Stimulated activated naive CD8-positive, alpha-beta T cell treated with anti-CD3 and anti-CD28 coated beads, Interleukin-15, amount 100 ng/mL, for 72 hours (primary cell): Measurements from ENCODE around the gene CHST1.

Experiments
- ATAC-seq: fragments of 150-1000 bp; cut with Tn5 transposase; 2 replicates; pipeline ENCODE4 v1.10.0; 2021; ENCODE audit warnings: mild to moderate bottlenecking, moderate library complexity
- DNase-seq, 2 donors: peaks; one replicate each; pipeline ENCODE4 v3.0.0; 2021 to 2022
- H3K27ac Mint-ChIP-seq, 2 donors: one replicate each; pipeline ENCODE4 v1.8.0; 2022; ENCODE audit warnings: mild to moderate bottlenecking in 2 of 2, mixed read lengths in 2 of 2, moderate library complexity in 2 of 2
- H3K27me3 Mint-ChIP-seq: one replicate; pipeline ENCODE4 v1.8.0; 2022; ENCODE audit warnings: mixed read lengths
- H3K4me1 Mint-ChIP-seq: one replicate; pipeline ENCODE4 v1.8.0; 2022; ENCODE audit warnings: mild to moderate bottlenecking, mixed read lengths
- H3K4me3 Mint-ChIP-seq, 2 donors: one replicate each; pipeline ENCODE4 v1.8.0; 2022; ENCODE audit warnings: mild to moderate bottlenecking in 2 of 2, mixed read lengths in 2 of 2, moderate library complexity in 1 of 2
- H3K9me3 Mint-ChIP-seq, 2 donors: one replicate each; pipeline ENCODE4 v1.8.0; 2022; ENCODE audit warnings: mixed read lengths in 2 of 2

The CHST1 gene, protein sequence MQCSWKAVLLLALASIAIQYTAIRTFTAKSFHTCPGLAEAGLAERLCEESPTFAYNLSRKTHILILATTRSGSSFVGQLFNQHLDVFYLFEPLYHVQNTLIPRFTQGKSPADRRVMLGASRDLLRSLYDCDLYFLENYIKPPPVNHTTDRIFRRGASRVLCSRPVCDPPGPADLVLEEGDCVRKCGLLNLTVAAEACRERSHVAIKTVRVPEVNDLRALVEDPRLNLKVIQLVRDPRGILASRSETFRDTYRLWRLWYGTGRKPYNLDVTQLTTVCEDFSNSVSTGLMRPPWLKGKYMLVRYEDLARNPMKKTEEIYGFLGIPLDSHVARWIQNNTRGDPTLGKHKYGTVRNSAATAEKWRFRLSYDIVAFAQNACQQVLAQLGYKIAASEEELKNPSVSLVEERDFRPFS

DNA sequence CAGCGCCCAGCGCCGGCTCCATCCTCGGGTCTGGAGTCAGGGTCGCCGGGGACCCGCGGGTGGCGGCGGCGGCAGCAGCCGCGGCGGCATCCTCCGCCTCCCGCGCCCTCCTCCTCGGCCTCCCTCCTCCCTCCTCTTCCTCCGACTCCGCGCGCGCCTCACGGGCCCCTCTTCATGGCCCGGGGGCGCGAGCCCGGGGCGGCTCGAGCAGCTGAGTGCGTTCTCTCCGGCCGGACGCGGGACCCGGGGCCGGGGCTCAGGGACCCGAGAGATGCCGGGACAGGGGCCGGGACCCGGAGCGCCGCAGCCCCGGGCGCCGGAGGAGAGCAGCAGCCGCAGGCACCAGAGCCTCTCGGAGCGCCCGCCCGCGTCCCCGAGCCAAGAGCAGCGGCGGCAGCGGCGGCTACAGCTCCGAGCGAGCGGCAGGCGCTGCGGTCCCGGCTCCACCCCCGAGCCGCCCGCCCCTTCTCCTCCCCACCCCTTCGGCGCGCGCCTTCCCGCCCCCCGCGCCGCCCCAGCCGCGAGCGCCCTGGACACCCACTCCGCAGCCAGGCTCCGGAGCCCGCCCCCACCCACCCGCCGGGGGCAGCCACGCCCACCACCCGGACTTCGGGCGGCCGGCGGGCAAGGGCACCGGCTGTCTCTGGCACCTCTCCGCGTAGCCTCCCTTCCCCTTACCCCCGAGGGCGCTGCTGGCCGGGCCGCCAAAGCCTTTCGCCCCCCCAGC is at the start of gene CHST1:
Gene CHST1, minus strand, starts transcription at position 417 of the 727 bp plus-strand sequence. CDS start 14,699 bp downstream, outside the sequence.
- Mint-ChIP-seq H3K27ac (no peak within 1 kb of the TSS), H3K27me3 (peaks cover 92% of the 10 kb centered on the region)

DNA sequence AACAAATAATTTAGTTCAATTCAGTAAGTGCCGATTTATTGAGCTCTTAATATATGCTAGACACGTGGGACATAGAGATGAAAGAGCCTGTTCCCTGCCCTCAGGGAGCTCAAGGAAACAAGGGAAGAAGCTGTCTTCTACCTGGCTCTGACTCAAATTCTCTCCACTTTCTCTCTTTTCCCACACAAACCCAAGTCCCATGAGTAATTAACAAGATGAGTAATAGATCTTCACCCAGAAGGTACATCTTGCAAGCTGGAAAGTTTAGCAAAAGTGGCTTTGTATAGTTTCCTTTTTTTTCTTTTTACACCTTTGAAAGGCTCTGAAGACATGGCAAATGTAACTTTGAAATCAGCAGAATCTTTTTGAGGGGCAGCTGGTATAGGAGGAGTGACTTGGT is 48.2 kb upstream of the CHST1 start:
- DNase-seq: no peak
- Mint-ChIP-seq H3K4me3 (no peak overlapping the region), H3K4me1 (no peaks in the 10 kb centered on the region), H3K27me3 (peaks cover 40% of the 10 kb centered on the region), H3K9me3 (no peaks in the 10 kb centered on the region), H3K27ac (peak overlapping the region in 1 of 2 donors; percentile 22)
- no peak for ATAC-seq

More for the DNA sequence above, at the start of gene CHST1:
- peak within 1 kb of the TSS; percentile 64 to 76 for H3K4me3 Mint-ChIP-seq
- ATAC-seq: peak; percentile 25
- no peaks in the 10 kb centered on the region for H3K9me3 Mint-ChIP-seq
- peaks cover 31% of the 10 kb centered on the region for H3K4me1 Mint-ChIP-seq
- no peak for DNase-seq

DNA sequence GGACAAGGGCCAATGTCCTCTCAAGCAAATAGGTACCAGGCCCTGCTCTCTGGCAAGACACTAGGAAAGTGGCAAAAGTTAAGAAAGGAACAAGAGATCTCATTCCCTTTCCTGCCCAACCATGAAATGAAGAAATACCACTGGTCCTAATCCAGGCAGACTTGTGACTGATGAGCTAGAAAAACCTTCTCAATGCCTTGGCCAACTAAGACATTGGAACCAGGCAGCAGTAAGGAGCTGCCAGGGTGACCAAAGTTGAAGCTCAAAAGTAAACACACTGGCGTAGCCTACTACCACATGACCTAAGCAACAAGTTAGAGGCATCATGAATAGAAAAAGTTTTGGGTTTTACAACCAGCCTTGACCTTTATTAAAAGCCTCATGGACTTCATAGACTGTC is 45.1 kb upstream of the CHST1 start:
- Mint-ChIP-seq H3K27ac (no peak overlapping the region), H3K27me3 (peaks cover 53% of the 10 kb centered on the region), H3K4me3 (no peak overlapping the region), H3K4me1 (no peaks in the 10 kb centered on the region), H3K9me3 (no peaks in the 10 kb centered on the region)
- DNase-seq (no peak), ATAC-seq (no peak)

DNA sequence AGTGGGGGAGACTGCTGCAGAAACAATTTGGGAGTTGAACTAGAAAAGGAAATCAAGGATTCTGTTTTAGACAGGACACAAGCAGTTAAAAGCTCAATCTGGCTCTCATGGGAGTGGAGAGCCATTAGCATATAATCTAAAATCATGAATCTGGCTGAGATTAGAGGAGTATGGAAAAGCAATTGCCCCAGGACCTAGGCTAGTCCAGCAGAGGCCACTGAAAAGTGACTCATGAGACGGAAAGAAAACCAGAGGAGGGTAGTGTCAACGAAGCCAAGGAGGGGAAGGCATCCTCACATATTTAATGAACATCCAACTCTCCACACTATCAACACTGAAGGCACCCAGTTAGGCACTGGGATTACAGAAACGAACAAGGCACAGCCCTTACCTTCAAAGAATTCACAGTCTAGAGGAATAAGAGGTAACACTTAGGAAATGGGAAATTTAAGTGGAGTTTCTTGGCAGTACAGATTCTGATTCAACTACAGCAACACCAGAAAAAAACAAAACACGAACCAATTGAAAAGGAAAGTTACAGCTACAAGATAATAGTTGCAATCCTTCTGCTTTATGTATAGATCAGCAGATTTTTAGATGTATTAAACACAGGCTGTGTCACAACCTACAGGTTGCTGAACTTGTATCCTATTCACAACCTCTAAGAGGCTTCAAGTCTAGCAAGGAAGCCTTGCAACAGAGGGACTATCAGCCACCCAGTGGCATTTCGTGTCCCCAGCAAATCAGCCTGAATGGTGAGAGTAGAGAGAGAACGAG is 43.7 kb upstream of the CHST1 start:
- H3K9me3 Mint-ChIP-seq: no peaks in the 10 kb centered on the region
- no peak overlapping the region for H3K4me3 Mint-ChIP-seq
- no peak for ATAC-seq
- no peak for DNase-seq
- no peaks in the 10 kb centered on the region for H3K4me1 Mint-ChIP-seq
- H3K27ac Mint-ChIP-seq: no peak overlapping the region
- peaks cover 58% of the 10 kb centered on the region for H3K27me3 Mint-ChIP-seq

DNA sequence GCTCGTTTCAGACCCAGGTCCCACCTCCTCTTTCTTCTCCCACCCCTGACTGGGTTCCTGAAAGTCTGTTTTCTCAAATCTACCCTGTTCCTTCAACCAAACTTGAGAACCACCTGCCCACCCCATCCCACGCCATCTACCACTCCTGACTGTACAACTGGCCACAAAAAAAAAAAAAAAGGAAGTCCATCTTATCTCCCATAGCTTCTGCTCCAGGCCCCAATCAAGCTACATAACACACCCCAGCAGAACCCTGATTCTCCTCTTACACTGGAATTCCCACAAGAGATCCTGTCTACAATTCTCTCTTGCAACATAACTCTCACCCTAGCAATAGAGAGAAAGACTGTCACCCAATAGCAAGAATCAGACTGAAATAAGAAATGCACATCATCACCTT is 39.2 kb upstream of the CHST1 start:
- DNase-seq (no peak), ATAC-seq (no peak)
- Mint-ChIP-seq H3K4me1 (peaks cover 2% of the 10 kb centered on the region), H3K4me3 (no peak overlapping the region), H3K27me3 (peaks cover 68% of the 10 kb centered on the region), H3K27ac (no peak overlapping the region), H3K9me3 (no peaks in the 10 kb centered on the region)

DNA sequence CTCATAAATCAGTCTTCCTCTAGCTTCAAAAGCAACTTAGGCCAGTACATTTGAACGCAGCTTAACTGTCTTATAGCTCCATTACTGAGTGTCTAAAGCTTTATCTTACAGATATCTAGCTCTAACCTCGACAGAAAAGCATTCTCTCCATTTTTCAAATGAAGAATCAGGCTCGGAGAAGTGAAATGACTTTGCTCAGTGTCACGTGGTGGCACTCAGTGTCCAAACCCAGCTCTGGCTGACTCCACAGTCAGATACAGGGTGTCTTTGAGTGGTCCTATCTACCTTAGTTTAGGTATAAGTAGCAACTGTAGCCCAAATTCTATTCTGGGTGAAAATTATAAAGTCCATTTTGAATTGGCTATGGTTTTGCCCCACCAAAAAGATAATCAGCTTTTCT is 38.7 kb upstream of the CHST1 start:
- H3K27me3 Mint-ChIP-seq: peaks cover 69% of the 10 kb centered on the region

DNA sequence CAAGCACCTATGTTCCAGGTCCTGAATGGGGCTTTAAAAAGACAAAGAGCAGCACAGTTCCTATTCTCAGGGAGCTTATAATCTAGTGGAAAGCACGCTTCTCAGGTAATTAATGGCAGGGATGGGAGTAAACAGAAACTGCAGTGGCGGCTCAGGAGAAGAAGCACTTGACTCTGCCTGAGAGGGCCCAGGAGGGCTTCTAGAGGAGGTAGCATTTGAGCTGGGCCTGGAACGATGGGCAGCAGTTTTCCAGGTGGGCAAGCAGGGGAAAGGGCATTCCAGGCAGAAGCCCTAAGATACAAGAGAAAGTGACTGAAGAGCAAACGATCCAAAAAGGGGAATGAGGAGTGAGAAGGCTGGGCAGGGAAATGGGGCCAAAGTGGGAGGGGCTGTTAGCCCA is 37.1 kb upstream of the CHST1 start:
- Mint-ChIP-seq H3K9me3 (no peaks in the 10 kb centered on the region), H3K4me1 (peaks cover 17% of the 10 kb centered on the region), H3K4me3 (no peak overlapping the region), H3K27ac (no peak overlapping the region), H3K27me3 (peaks cover 64% of the 10 kb centered on the region)
- no peak for DNase-seq
- no peak for ATAC-seq

More for the DNA sequence above, 38.7 kb upstream of the CHST1 start:
- Mint-ChIP-seq H3K27ac (no peak overlapping the region), H3K4me1 (peaks cover 7% of the 10 kb centered on the region), H3K4me3 (no peak overlapping the region), H3K9me3 (no peaks in the 10 kb centered on the region)
- ATAC-seq (no peak), DNase-seq (no peak)

DNA sequence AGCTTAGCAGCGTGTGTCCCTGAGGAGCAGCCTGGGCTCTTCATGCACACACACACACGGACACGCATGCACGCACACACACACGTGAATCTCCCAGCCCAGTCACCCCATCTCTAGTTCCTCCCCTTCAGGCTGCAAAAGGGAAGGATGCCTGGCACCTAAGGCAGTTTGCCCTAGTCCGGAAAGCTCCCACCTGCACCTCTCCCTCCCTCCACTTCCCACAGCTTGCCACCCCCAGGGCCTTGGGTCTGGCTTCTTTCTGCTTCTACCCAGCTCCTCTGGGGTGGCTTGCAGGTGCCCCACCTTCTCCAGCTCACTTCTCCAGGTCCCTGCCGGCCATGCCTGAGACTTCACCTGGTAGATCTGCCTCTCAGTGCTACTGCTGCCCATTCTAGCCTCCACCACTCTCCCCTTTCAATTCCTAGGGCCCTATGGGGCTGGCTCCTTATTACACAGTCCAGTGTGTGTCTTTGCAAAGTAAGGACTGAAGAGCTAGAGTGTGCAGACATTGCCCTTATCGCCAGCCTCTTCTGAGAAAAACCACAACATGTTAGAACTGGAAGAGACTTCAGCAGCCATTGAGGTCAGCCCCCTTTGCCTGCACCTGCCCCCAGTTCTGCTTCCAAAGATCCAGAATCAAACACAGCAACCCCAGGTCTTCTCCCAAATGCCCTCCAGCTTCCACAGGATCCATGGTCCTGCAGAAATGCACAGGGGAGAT is 33.5 kb upstream of the CHST1 start:
- H3K4me3 Mint-ChIP-seq: no peak overlapping the region
- no peaks in the 10 kb centered on the region for H3K9me3 Mint-ChIP-seq
- no peak for DNase-seq
- H3K27ac Mint-ChIP-seq: no peak overlapping the region
- peaks cover 17% of the 10 kb centered on the region for H3K4me1 Mint-ChIP-seq
- ATAC-seq: no peak
- peaks cover 37% of the 10 kb centered on the region for H3K27me3 Mint-ChIP-seq

DNA sequence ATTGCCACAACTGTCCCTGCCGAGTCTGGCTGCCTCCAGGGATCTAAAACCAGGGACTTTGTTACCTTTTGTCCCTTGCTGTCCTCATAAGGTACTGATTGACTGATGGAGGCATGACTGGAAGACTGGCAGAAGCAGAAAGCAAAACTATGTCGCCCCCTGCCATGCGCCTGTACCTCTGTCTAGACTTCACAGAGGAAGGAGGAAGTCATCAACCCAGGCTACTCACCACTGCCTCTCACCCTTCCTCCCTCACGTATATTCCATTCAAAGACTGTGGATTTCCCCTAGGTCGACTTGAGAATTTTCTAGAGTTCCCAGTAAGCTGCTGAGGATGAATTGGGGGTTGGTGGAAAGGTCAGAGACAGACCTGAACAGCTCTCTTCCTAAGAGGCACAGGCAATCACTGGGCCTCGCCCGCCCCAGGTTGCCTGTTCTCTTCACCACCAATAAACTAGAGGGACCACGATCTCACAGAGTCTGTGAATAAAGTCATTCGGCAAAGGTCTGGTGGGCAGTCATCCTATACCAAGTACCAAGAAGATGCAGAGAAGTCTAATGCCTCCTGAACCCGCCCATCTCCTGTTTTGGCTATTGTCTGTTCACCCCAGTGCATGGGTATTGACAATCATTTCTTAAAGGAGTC is 27.5 kb upstream of the CHST1 start:
- Mint-ChIP-seq H3K4me3 (no peak overlapping the region), H3K9me3 (no peaks in the 10 kb centered on the region), H3K27ac (no peak overlapping the region), H3K4me1 (peaks cover 12% of the 10 kb centered on the region), H3K27me3 (no peaks in the 10 kb centered on the region)
- DNase-seq (no peak), ATAC-seq (no peak)

DNA sequence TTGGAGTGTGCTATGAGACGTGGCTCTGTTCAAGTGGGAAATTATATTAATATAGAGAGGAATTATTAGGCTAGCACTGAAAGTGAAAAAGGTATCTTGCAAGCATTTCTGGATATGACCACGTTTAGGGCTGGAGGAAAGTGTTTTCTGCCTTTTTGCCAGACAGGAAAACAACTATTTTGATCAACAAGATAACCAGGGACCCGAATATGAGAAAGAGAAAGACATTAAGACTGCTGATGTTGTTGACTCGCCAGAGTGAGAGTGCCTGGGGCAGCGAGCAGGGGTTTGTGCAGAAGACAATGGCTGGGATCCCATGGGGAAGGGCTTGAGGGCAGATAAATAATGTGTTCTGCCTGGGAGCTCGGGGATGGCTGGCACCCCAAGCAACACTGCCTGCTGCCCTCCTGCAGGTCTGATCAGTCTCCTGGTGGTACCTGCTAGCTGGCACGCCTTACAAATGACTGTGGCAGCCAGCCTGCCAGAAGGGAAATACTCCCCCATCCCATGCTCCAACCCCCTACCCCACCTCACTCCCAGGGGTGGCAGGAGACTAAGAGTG is 23.1 kb upstream of the CHST1 start:
- Mint-ChIP-seq H3K9me3 (no peaks in the 10 kb centered on the region), H3K27me3 (peaks cover 10% of the 10 kb centered on the region), H3K27ac (no peak overlapping the region), H3K4me1 (peaks cover 12% of the 10 kb centered on the region), H3K4me3 (no peak overlapping the region)
- ATAC-seq (no peak), DNase-seq (no peak)

DNA sequence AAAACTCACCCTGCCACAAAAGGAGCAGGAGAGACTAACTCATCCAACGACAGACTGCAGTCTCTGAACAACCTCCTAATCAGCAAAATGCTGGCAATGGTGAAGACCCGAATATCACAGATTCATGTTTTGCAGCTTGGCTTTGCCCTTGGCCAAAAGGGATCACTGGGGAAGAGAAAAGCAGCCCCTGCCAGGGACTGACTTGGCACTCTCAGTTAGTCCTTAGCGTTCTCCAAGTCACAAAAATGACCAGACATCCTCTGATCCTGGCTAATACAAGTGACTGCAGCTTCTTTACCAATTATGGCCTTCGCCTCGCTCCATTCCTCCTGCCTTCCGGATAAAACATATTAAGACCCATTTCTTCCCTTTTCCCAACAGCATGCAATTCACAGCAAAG is 22.4 kb upstream of the CHST1 start:
- ATAC-seq (no peak), DNase-seq (no peak)
- Mint-ChIP-seq H3K4me3 (no peak overlapping the region), H3K9me3 (no peaks in the 10 kb centered on the region), H3K27me3 (peaks cover 10% of the 10 kb centered on the region), H3K4me1 (peaks cover 6% of the 10 kb centered on the region), H3K27ac (no peak overlapping the region)

DNA sequence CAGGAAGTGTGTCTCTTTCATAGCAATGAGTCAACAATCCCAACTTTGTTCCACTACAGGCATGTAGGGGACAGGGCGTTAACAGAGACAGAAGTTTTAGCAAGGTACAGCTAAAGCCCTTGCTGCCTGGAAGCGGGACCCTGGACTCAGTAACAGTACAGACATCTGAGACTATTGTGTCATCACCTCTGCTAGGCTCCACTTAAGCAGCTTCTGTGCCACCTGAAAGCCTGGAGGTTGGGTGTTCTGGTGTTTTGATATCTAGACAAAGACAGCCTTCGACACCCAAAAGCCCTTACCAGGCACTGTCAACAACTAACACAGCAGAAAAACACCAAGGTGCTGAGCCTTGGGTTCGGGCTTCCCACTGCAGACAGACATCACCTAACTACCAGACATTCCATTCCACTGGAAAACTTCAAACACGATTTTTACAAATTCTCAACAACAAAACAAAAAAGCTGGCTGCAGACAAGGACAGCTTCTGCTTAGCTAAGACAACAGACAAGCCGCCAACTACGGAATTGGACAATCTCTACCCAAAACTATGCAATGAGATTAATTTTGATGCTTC is 20.6 kb upstream of the CHST1 start:
- DNase-seq (no peak), ATAC-seq (no peak)
- peaks cover 5% of the 10 kb centered on the region for H3K4me1 Mint-ChIP-seq
- H3K9me3 Mint-ChIP-seq: no peaks in the 10 kb centered on the region
- no peak overlapping the region for H3K27ac Mint-ChIP-seq
- peaks cover 10% of the 10 kb centered on the region for H3K27me3 Mint-ChIP-seq
- H3K4me3 Mint-ChIP-seq: no peak overlapping the region

DNA sequence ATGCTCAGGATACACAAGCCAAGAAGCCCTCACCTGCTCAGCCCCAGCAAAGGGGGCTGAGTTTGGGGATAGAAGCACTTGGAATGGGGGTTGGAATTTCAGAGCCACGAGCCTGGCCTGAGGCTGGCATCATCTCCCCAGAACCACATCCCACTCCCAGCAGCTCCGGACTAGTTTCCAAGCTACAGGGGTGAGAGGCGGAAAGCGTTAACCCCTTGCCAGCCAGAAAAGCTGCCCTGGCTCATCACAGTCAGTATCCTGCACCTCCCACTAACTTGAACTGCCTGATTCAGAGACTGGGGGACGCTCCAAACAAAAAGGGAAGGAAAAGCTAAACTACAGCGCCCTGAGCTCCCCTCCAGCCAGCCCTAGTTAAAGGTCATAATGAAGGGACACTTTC is 19.0 kb upstream of the CHST1 start:
- Mint-ChIP-seq H3K4me1 (peaks cover 5% of the 10 kb centered on the region), H3K27me3 (peaks cover 10% of the 10 kb centered on the region), H3K9me3 (no peaks in the 10 kb centered on the region), H3K4me3 (no peak overlapping the region), H3K27ac (no peak overlapping the region)
- ATAC-seq: no peak
- DNase-seq: no peak

DNA sequence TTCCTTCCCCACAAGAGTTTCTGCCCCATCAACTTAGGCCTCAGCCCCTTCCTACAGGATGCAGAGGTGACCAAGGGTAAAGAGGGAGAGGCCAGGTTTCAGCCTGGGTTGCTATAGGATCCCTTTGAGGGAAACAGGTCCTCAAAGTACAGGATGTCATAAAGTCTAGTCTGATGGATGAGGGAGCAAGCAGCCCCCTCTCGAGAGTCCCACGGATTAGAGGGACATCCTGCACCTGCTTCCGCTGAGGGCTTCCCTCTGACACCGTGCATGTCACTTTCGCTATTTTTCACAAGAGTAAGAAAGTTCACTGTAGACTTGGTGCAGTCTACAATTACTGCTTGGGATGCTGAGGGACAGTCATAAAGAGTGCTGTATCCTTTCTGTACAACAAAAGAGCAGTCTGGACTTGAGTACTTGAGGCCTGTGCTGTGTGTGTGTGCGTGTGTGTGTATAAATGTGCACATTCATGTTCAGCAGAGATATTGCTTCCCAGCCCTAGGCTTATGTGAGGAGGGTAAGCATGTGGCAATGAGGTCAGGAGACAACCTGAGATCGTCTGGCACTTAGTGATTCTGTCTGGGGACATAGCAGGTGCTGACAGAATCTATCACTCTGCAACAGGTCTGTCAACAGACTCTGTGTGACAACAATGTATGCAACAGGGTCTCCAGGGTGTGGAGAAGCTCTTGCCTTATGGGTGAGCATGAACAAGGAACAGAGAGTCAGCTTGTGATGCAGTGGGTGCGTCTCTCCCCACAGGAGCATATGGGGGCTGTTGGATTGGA is 18.0 kb upstream of the CHST1 start:
- Mint-ChIP-seq H3K27me3 (peaks cover 10% of the 10 kb centered on the region), H3K27ac (no peak overlapping the region), H3K9me3 (no peaks in the 10 kb centered on the region), H3K4me3 (no peak overlapping the region), H3K4me1 (no peaks in the 10 kb centered on the region)
- no peak for ATAC-seq
- no peak for DNase-seq
